NCI-H69 (cell line): ENCODE data around the gene PLCB1.
A peak's percentile ranks its signal among the peaks of the same experiment; 100 is the strongest.

Experiments used
- DNase-seq: peaks from one replicate; lab custom pipeline; 2025; lab: John Stamatoyannopoulos, UW

The PLCB1 gene

DNA sequence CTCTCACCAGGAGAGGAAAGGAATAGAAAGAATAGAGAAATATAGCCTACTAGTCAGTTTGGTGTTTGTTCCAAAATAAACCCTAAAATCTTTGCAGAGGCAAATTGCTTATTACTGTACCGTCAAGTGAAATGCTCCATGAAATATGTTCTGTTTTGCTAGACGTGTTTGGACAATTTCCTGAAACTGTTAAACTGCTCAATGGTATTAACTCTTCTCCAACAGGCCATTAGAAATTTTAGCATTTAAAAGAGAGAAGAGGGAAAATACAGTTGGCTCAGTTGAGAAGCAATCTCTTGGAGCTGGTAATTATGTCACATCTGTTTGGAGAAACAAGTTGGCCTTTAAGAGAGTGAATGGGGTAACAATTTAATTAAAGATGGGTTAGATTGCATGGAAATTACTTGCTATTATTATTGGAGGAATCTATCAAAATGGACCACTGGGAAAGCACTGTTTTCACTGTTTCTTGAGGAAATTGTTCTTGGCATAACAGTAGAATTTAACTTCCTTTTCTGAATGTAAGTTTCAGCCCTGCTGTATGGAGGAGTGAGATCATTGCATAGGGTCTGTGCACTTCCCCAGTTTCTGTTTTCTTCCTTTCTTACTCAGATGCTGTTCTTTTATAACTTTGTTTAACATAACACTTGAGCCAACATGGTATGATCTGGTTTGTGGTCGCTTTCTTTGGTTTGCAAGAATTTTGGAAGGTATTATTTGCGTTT is 373.6 kb downstream of the PLCB1 start:
- peak; percentile 25 for DNase-seq

GRCh38 chr20:8507231-8507630 is 375.2 kb downstream of the PLCB1 start:
- DNase-seq: no peak

DNA sequence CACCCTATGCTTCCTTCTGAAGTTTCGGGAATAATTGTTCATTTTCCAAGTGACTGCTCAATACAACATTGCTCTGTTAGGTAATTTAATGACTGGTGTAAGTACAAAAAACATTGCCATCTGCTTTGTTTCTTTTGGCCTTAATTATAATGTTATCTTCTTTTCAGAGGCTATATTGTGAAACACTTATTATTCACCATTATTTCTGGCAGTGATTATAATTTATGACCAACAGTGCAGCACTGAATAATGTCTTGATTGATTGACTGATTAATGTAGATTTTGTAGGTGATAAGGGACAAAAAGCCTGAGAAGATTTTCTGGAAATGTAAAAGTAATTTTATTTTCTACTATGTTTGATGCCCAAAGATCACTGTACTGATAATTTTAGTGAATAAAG is 377.7 kb downstream of the PLCB1 start:
- peak; percentile 87 for DNase-seq

DNA sequence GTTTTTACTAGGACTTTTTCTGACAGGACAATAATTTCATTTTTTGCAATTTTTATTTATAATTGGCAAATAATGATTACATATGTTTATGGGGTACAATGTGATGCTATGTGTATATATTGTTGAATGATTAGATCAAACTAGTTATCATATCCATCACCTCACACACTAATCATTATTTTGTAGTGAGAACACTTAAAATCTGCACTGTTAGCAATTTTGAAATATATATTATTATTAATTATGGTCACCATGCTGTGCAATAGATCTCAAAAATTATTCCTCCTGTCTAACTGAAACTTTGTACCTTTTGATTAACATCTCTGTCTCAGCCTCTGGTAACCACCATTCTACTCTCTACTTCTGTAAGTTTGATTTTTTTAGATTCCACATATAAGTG is 378.7 kb downstream of the PLCB1 start:
- no peak for DNase-seq

DNA sequence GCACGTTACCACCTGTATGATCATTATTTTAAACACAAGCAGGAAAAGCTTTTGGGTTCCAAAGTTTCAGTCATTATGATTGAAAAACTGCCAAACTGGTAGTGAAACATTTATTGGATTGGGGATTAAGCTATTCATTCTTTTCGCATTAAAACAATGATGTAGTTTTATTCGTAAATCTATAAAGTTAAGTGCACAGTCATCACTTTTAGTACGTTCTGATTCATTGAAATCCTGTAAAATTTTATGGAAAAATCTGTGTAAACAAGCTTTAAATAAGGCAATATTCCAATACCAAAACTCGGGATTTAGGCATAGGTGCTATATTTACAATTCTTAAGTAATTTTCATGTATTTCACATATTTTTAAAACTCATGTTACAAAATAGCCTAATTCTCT is 379.9 kb downstream of the PLCB1 start:
- no peak for DNase-seq

- DNase-seq: peak; percentile 26
Measured at GRCh38 chr20:8515810-8516435, 383.9 kb downstream of the PLCB1 start.

- DNase-seq: peak; percentile 80
Measured at GRCh38 chr20:8518878-8519277, 386.8 kb downstream of the PLCB1 start.

DNA sequence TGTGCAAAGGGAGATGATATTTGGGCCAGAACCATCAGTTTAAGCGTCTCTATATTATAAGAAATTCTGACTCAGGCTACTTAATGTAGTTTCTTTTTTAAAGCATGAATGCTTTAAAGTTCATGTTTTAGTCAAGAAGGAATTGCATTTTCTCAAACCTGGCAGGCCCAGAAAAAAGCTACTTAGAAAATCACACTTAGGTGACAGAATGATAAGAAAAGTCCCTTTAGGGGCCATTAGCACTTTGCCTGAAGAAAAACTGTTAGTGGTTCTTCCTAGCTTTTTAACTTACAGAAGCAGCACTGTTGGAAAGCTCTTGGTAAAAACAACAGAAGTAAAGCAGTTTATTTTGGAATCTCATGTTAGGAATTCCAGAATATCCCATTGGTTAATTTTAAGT is 387.8 kb downstream of the PLCB1 start:
- DNase-seq: no peak

- peak; percentile 81 for DNase-seq
Measured at GRCh38 chr20:8522168-8522567, 390.1 kb downstream of the PLCB1 start.

DNA sequence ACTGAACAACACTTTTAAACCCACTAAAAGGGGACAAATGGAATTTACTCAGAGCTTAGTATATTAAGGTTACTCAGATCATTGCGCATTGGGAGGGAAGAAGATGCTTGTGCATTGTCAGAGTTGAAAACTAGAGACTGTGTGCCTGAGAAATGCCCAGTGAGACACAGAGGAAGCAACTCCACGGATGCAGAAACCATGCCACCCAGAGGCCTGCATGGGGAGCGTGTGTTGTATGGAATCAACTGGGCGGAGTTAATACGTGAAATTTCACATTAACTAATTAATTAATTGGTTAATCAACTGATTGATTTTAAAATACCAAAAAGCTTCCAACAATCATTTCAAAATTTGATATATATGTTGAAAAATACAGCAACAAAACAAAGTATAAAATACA is 391.6 kb downstream of the PLCB1 start:
- DNase-seq: peak; percentile 81

- DNase-seq: peak; percentile 55
Measured at GRCh38 chr20:8524101-8525016, 392.3 kb downstream of the PLCB1 start.

GRCh38 chr20:8525017-8525343 is 392.9 kb downstream of the PLCB1 start:
- no peak for DNase-seq

DNA sequence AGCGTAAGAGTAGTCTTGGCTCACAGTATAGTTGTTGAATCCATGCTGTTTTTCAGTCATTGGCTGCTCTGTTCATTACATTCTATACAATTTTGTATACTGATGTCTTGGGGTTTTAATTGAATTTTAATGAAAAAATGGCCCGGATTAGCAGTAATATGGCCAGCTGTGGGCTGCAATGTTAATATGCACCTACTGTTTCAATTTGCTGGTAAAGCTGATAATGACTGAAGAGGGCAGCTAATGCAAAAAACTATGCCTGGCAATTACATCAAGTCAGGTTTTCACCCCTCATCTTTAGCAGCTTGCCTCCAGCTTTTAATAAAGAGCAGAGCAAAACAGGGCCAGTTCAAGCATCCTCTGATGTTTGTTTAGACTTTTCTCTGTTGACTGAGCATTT is 394.5 kb downstream of the PLCB1 start:
- peak; percentile 69 for DNase-seq

DNA sequence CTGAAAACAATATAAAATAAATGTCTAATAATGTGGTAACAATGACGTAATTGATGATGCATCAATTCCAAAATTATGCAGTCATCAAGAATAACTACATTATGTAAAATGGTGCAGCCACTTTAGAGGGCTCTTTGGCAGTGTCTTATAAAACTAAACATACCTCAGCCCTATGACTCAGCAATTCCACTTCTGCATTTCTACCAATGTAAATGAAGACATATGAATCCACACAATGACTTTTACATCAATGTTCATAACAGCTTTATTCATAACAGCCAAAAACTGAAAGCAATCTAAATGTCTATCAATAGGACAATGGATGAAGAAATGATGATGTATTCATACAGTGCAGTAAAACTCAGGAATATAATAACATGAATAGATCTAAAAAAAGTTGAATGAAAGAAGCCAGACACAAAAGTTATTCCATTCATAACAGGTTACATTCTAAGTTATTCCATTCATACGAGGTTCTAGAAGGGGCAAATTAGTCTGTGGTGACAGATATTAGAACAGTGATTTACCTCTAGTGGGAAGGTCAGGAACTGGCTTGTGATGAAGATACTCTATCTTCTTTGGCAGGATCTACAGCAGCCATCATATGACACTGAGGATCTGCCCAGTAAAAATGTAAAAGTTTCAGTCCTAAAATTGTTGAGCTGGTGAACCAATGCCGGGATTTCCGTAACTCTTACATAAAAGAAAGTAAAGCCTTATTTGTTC is 396.1 kb downstream of the PLCB1 start:
- DNase-seq: peak; percentile 35

- no peak for DNase-seq
Measured at GRCh38 chr20:8530022-8530421, 398.0 kb downstream of the PLCB1 start.

- peak; percentile 89 for DNase-seq
Measured at GRCh38 chr20:8532169-8532568, 400.1 kb downstream of the PLCB1 start.

- DNase-seq: peak; percentile 94
Measured at GRCh38 chr20:8534368-8535160, 402.5 kb downstream of the PLCB1 start.

GRCh38 chr20:8535403-8536261 is 403.6 kb downstream of the PLCB1 start:
- DNase-seq: peak; percentile 69

- no peak for DNase-seq
Measured at GRCh38 chr20:8536262-8536618, 404.2 kb downstream of the PLCB1 start.

DNA sequence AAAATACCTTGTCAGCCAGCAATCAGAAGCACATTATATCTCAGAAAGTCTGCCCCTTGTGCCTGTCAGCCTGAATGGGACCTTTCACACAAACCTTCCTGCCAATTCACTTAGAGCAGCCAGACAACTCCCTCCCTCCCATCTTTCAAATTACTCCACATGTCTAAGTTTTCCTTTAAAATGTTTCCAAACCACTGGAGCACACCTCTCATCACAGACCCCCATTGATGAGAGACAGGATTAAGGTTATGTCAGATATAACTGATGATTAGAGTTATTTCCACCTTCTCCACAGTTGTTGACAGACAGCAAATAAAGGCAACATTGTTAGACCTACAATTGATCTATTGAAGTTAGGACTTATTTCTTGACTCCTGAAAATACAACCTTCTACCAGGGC is 408.4 kb downstream of the PLCB1 start:
- peak; percentile 33 for DNase-seq

GRCh38 chr20:8542110-8542486 is 410.0 kb downstream of the PLCB1 start:
- DNase-seq: peak; percentile 97
